Naive thymus-derived CD8-positive, alpha-beta T cell (primary cell): ENCODE results near the gene WNT4. TPM values are rescaled to one million over a fixed set of nuclear protein-coding genes. Genes with fewer than 3 reads are reported as not detected.

Source experiments
- ATAC-seq, 2 donors: fragments of 150-1000 bp; cut with Tn5 transposase in 1 of 2; sonication (Bioruptor Pico), chemical (Tn5 transposase) in 1 of 2; 1 replicate in 1 of 2; 2 replicates in 1 of 2; pipeline ENCODE4 v1.10.0; 2021; ENCODE audit warnings: mild to moderate bottlenecking in 2 of 2, moderate library complexity in 2 of 2
- POLR2A ChIA-PET: fragments of 350-600 bp; sonication (Branson Sonifier 250); formaldehyde crosslinking; loops from one replicate; lab custom pipeline; 2021; ENCODE audit warnings: antibody characterized with exemption; lab: Charles Lee
- DNase-seq, 10 donors: peaks; one replicate each; pipeline versions ENCODE4 v3.0.0 to v3.0.0-alpha.2; 2020 to 2022
- H3K27ac Mint-ChIP-seq, 10 donors: one replicate each; pipeline ENCODE4 v1.8.0; 2020 to 2022; ENCODE audit warnings: mild to moderate bottlenecking in 10 of 10, mixed read lengths in 10 of 10, moderate library complexity in 4 of 10, inconsistent platforms in 1 of 10
- H3K27me3 Mint-ChIP-seq, 5 donors: one replicate each; pipeline ENCODE4 v1.8.0; 2021 to 2022; ENCODE audit warnings: mixed read lengths in 5 of 5
- H3K36me3 Mint-ChIP-seq, 3 donors: one replicate each; pipeline ENCODE4 v1.8.0; 2020 to 2022; ENCODE audit warnings: mixed read lengths in 3 of 3, mild to moderate bottlenecking in 2 of 3, inconsistent platforms in 1 of 3
- H3K4me1 Mint-ChIP-seq, 4 donors: one replicate each; pipeline ENCODE4 v1.8.0; 2021 to 2022; ENCODE audit warnings: mixed read lengths in 4 of 4
- H3K4me3 Mint-ChIP-seq, 10 donors: one replicate each; pipeline ENCODE4 v1.8.0; 2020 to 2022; ENCODE audit warnings: mild to moderate bottlenecking in 10 of 10, mixed read lengths in 10 of 10, moderate library complexity in 6 of 10, inconsistent platforms in 1 of 10
- H3K9me3 Mint-ChIP-seq, 9 donors: one replicate each; pipeline ENCODE4 v1.8.0; 2020 to 2022; ENCODE audit warnings: mixed read lengths in 9 of 9, mild to moderate bottlenecking in 3 of 9, inconsistent platforms in 1 of 9, moderate library complexity in 1 of 9
- polyA plus RNA-seq, 3 donors: library from polyadenylated mRNA; unstranded; fragments of 300-500 nt; fragmentation: Illumina TruSeq; gene quantifications; one replicate each; pipeline ENCODE4 v1.2.3, GENCODE V29; 2021
- total RNA-seq, 8 experiments: library from RNA in 2 of 8; stranded (reverse) in 2 of 8; gene quantifications; one replicate each; pipeline ENCODE4 v1.2.3 and lab custom pipeline; 2021 to 2026

The WNT4 gene
- total and polyA plus RNA-seq, 5 experiments from 2014 or later = not detected

- Mint-ChIP-seq H3K4me3 (no peak overlapping the region), H3K9me3 (no peaks in the 10 kb centered on the region), H3K27me3 (peaks cover 5 to 29% (median 7%) of the 10 kb centered on the region in 5 donors), H3K4me1 (peaks cover 0 to 4% (median 2%) of the 10 kb centered on the region in 4 donors), H3K27ac (peak overlapping the region in 1 of 10 donors; percentile 76), H3K36me3 (no peaks in the 10 kb centered on the region)
- POLR2A ChIA-PET = no interaction called here
- DNase-seq = no peak
- no peak for ATAC-seq
Observed at GRCh38 chr1:22157359-22157966, 14.6 kb upstream of the WNT4 start.

DNA sequence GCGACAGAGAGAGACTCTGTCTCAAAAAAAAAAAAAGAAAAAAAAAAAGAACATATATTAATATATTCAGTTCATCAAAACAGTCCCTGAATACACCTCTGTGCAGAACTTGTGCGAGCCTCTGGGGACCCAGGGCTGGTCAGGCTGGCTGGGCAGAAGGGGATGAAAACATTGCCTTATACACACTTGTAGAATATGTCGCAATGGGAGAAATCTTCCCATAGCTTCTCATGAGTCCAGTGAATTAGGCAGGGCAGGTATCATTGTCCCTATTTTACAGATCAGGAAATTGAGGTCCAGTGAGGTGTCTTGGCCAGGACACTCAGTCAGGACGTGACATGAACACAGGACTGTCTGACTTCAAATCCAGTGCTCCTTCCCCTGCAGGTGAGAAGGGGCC lies 12.6 kb upstream of the WNT4 start:
- no peaks in the 10 kb centered on the region for H3K9me3 Mint-ChIP-seq
- no peaks in the 10 kb centered on the region for H3K36me3 Mint-ChIP-seq
- H3K4me1 Mint-ChIP-seq = peaks cover 0 to 4% (median 2%) of the 10 kb centered on the region in 4 donors
- DNase-seq = no peak
- peaks cover 7 to 42% (median 13%) of the 10 kb centered on the region in 5 donors for H3K27me3 Mint-ChIP-seq
- no peak for ATAC-seq
- no peak overlapping the region for H3K27ac Mint-ChIP-seq
- no peak overlapping the region for H3K4me3 Mint-ChIP-seq
- POLR2A ChIA-PET = interaction anchor here (0.7 kb wide), 1 partner anchor 8 kb away, joined by 4 read pairs; no protein-coding TSS in a partner anchor

DNA sequence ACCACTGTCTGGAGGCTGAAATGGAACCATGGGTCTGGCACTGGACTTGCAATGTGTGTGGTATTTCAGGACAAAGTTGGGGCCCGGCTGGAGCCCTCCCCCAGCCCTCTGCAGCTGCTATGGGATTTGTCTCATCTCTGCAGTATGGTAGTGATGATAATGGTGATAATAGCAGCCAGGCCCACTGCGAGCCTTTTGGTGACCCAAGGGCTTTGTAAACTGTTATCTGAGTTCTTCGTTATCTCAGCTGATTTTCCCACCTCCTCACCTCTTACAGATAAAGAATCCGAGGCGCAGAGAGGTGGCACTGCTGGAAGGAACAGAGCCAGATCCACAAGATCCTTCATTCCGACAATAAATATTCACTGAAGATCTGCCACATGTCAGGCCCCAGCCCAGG lies 11.7 kb upstream of the WNT4 start:
- POLR2A ChIA-PET = interaction anchor here (0.7 kb wide), 1 partner anchor 9 kb away, joined by 4 read pairs; no protein-coding TSS in a partner anchor
- Mint-ChIP-seq H3K36me3 (no peaks in the 10 kb centered on the region), H3K27ac (no peak overlapping the region), H3K4me3 (no peak overlapping the region), H3K9me3 (no peaks in the 10 kb centered on the region), H3K27me3 (peaks cover 7 to 45% (median 21%) of the 10 kb centered on the region in 5 donors), H3K4me1 (peaks cover 0 to 4% (median 2%) of the 10 kb centered on the region in 4 donors)
- no peak for ATAC-seq
- DNase-seq = no peak

DNA sequence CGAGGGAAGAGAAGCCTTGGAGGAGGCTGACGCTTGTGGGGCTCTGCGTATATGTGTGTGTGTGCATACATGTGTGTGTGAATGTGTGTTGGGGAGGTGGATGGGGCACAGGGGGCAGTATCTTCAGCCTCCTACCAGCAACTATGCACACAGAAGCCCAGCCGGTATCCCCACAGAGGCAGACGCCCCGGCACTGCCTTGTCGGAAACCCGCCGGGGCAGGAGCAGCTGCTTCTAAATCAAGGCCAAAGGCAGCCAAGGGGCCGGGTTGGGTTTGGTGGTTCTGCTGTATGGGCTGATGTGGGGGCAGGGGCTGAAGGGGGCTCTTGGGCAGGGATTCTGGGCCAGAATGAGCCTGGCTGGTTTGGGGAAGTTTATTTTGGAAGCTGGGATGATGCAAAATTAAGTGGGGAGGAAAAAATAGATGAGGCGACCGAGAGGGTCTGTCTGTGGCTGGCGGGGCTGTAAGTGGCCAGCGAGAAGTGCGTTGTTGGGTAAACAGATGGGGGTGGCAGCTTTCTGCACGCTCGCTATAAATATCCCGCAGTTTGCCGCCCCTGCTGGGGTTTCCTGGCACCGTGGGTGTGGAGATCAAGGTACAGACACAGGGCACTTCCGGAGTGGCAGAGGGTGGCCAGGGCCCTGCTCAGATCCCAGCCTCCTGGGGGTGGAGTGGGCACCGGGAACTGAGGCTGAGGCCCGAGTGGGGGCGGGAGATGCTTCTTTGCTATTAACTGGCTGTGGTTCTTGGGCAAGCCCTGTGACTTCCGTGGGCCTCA lies 11.0 kb upstream of the WNT4 start:
- DNase-seq = no peak
- Mint-ChIP-seq H3K27ac (no peak overlapping the region), H3K27me3 (peaks cover 13 to 53% (median 26%) of the 10 kb centered on the region in 5 donors), H3K4me1 (peaks cover 0 to 4% (median 2%) of the 10 kb centered on the region in 4 donors), H3K9me3 (no peaks in the 10 kb centered on the region), H3K4me3 (no peak overlapping the region), H3K36me3 (no peaks in the 10 kb centered on the region)
- no peak for ATAC-seq
- POLR2A ChIA-PET = no interaction called here

- H3K27me3 Mint-ChIP-seq = peaks cover 24 to 72% (median 43%) of the 10 kb centered on the region in 5 donors
- no peak overlapping the region for H3K27ac Mint-ChIP-seq
- ATAC-seq (no peak), DNase-seq (no peak)
- H3K36me3 Mint-ChIP-seq = no peaks in the 10 kb centered on the region
- POLR2A ChIA-PET = interaction anchor here (0.7 kb wide), 1 partner anchor 244 kb away, joined by 3 read pairs; no protein-coding TSS in a partner anchor
- H3K4me1 Mint-ChIP-seq = peaks cover 0 to 4% (median 2%) of the 10 kb centered on the region in 4 donors
- no peak overlapping the region for H3K4me3 Mint-ChIP-seq
- H3K9me3 Mint-ChIP-seq = no peaks in the 10 kb centered on the region
Observed at GRCh38 chr1:22150923-22151322, 8.0 kb upstream of the WNT4 start.

DNA sequence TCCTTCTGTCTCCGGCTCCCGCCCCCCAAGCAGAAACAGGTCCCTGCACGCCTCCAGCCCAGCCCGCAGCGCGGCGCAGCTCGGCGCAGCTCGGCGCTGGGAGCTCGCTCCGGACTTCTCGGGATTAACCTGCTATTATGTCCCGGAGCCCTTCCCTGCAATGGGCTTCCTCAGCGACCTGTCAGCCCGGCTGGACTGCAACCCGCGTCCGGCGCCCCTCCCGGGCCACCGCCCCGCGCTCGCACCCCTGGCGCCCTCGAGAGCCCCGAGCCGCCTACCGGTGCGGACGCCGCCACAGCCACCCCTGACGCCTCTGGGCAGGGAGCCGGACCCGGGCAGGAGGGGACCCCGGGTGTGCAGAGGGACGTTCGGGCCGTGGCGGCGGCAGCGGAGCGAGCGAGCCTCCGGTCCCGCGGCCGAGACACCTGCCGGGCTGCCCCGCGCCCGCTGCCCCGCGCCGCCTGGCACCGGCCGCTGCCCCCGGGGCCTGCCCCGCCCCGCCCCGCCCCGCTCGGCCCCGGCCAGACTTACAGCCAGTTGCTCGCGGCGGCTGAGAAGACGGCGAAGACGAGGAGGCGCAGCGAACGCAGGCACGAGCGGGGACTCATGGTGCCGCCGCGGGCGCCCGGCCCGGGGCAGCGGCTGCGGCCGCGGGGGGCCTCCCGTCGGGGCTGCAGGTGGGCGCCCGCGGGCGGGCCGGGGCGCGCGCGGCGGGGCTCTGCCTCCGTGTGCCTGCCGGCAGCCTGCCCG lies 407 bp downstream of the WNT4 start:
- H3K9me3 Mint-ChIP-seq = no peaks in the 10 kb centered on the region
- ATAC-seq (peak; percentile 43 to 46), DNase-seq (peak in 2 of 10 donors; percentile 9 to 12)
- POLR2A ChIA-PET = no interaction called here
- H3K27ac Mint-ChIP-seq = no peak overlapping the region
- peaks cover 14 to 55% (median 44%) of the 10 kb centered on the region in 5 donors for H3K27me3 Mint-ChIP-seq
- H3K4me3 Mint-ChIP-seq = peak overlapping the region in 5 of 10 donors; percentile 36 to 72 (median 63)
- no peaks in the 10 kb centered on the region for H3K36me3 Mint-ChIP-seq
- peaks cover 4 to 19% (median 11%) of the 10 kb centered on the region in 4 donors for H3K4me1 Mint-ChIP-seq

DNA sequence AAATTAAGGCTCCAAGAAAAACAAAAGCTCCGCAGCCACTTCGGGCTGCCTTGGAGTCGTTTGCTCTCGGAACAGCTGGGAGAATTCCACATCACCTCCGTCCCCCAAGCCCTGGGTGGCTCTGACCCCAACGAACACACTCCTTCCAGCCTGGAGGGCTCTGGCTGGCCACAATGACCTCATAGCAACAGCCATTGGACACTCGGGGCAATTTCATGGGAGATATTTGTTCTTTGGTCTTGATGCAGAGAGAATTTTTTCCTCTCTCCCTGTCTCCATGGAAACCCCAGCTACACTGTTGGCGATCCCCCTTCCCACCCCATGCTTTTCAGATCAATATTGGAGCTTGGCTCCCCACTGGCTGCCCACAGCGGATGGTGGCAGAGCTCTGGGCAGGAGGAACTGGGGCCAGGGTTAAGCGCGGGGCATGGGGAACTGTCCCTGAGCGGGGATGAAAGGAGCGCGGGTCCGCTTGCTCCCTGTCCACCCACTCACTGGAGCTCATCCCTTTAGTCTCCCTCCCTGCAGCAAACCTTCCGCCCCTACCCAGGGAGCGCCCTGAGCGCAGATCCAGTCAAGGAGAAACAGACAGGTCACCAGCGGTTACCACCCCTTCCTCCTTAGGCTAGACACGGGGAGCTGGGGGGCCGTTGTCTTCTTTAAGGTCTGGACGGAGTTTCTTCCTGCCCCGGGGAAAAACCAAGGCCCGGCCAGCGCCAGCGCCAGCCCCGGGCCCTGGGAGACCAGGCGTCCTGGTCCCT lies 1.2 kb downstream of the WNT4 start:
- H3K9me3 Mint-ChIP-seq = no peaks in the 10 kb centered on the region

GRCh38 chr1:22140694-22141093 lies 2.2 kb downstream of the WNT4 start:
- ATAC-seq = no peak
- Mint-ChIP-seq H3K27me3 (peaks cover 11 to 40% (median 32%) of the 10 kb centered on the region in 5 donors), H3K9me3 (no peaks in the 10 kb centered on the region), H3K27ac (no peak overlapping the region), H3K4me1 (peaks cover 4 to 21% (median 11%) of the 10 kb centered on the region in 4 donors), H3K36me3 (no peaks in the 10 kb centered on the region), H3K4me3 (peak overlapping the region in 2 of 10 donors; percentile 22 to 36)
- no peak for DNase-seq
- POLR2A ChIA-PET = no interaction called here

More for the DNA sequence above, 1.2 kb downstream of the WNT4 start:
- H3K36me3 Mint-ChIP-seq = no peaks in the 10 kb centered on the region
- peaks cover 4 to 21% (median 11%) of the 10 kb centered on the region in 4 donors for H3K4me1 Mint-ChIP-seq
- no peak overlapping the region for H3K27ac Mint-ChIP-seq
- POLR2A ChIA-PET = no interaction called here
- H3K4me3 Mint-ChIP-seq = peak overlapping the region; percentile 32 to 72 (median 58)
- peak in 1 of 10 donors; percentile 9 for DNase-seq
- H3K27me3 Mint-ChIP-seq = peaks cover 14 to 50% (median 40%) of the 10 kb centered on the region in 5 donors
- ATAC-seq = no peak

GRCh38 chr1:22139817-22140216 lies 3.1 kb downstream of the WNT4 start:
- POLR2A ChIA-PET = no interaction called here
- no peaks in the 10 kb centered on the region for H3K36me3 Mint-ChIP-seq
- H3K27ac Mint-ChIP-seq = no peak overlapping the region
- peaks cover 4 to 21% (median 11%) of the 10 kb centered on the region in 4 donors for H3K4me1 Mint-ChIP-seq
- H3K4me3 Mint-ChIP-seq = peak overlapping the region in 2 of 10 donors; percentile 1 to 24
- DNase-seq = no peak
- no peaks in the 10 kb centered on the region for H3K9me3 Mint-ChIP-seq
- no peak for ATAC-seq
- peaks cover 5 to 35% (median 24%) of the 10 kb centered on the region in 5 donors for H3K27me3 Mint-ChIP-seq

- H3K36me3 Mint-ChIP-seq = no peaks in the 10 kb centered on the region
- POLR2A ChIA-PET = interaction anchor here (0.6 kb wide), 1 partner anchor 310 kb away, joined by 3 read pairs; no protein-coding TSS in a partner anchor
- H3K27ac Mint-ChIP-seq = no peak overlapping the region
- H3K27me3 Mint-ChIP-seq = peaks cover 2 to 35% (median 17%) of the 10 kb centered on the region in 5 donors
- DNase-seq (no peak), ATAC-seq (no peak)
- H3K4me1 Mint-ChIP-seq = peaks cover 4 to 16% (median 8%) of the 10 kb centered on the region in 4 donors
- no peak overlapping the region for H3K4me3 Mint-ChIP-seq
- H3K9me3 Mint-ChIP-seq = no peaks in the 10 kb centered on the region
Observed at GRCh38 chr1:22139066-22139594, 3.8 kb downstream of the WNT4 start.

DNA sequence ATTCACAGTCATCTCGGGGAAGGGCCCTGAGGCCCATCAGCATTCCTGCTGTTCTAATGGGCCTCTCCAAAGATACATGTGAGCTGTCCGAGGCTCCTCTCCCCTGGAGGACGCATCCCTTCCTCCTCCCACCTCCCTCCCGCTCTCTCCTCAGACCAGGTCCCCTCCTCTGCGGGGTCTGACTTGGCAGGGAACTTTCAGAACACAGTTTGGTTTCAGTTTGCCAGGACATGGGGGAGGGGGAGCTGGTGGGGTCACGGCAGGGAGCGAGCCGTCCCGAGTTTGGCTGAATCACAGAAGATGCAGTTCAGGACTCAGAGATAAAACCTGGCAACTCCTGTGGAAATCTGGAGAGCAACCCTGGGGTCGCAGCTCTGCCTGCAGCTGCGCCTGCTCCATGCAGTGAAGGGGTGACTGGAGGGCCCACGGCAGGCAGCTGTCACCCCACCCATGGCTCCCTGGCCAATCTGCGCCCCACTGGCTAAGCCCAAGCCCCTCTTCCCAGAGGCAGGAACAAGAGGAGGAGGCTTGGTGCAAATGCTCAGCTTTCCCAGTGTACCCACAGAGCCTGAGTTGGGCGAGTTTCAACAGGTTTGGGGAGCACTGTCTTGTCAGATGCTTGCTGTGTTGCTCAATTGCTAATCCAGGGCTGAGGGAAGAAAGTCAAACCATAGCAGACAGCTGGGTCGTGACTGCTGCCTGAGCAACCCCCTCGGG lies 5.7 kb downstream of the WNT4 start:
- POLR2A ChIA-PET = no interaction called here

More for the DNA sequence above, 5.7 kb downstream of the WNT4 start:
- Mint-ChIP-seq H3K27ac (no peak overlapping the region), H3K36me3 (no peaks in the 10 kb centered on the region), H3K4me1 (peaks cover 0 to 10% (median under 1%) of the 10 kb centered on the region in 4 donors), H3K27me3 (peaks cover 0 to 33% (median 10%) of the 10 kb centered on the region in 5 donors), H3K4me3 (no peak overlapping the region), H3K9me3 (no peaks in the 10 kb centered on the region)
- ATAC-seq (no peak), DNase-seq (no peak)
